Measurements from ENCODE around the gene ARHGEF28. TPM values are rescaled to one million over a fixed set of nuclear protein-coding genes. Genes with fewer than 3 reads are reported as not detected.
A peak's percentile ranks its signal among the peaks of the same experiment; 100 is the strongest.

ARHGEF28 gene
- total and polyA plus RNA-seq, 5 donors: 1.1 to 1.7 (median 1.4) TPM

DNA sequence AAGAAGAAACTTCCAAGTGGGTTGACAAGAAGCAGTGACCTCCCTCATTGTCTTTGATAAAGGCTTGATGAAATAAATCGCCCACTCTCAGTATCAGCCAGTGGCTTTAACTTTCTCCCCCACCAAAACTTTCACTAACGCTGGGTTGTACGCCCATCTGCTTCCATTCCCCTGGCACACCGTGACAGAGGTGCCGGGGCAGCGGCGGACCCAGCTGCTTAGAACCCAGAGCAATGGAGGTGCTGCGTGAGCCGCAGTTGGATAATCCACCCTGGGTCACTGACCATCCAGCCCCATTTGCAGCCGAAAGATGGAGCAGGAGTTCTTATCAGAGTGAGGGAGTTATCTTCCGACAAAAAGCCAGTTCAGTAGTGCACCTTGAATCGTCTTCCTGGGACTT, 270.7 kb downstream of the ARHGEF28 start:
- no peaks in the 10 kb centered on the region for H3K27me3 ChIP-seq (ENCODE audit: control insufficient read depth, insufficient read depth)
- H3K4me1 ChIP-seq (ENCODE audit: control insufficient read depth, insufficient read depth, low read length): no peaks in the 10 kb centered on the region
- WGBS: 93% methylated on average over 12 of the region's 12 CpGs
- DNase-seq (no peak), ATAC-seq (no peak)
- no peak overlapping the region for H3K27ac ChIP-seq (ENCODE audit: low read length)
- H3K4me3 ChIP-seq (ENCODE audit: low read length): no peak overlapping the region
- intact Hi-C loops (cut with DNase I): no loop called here
- H3K9me3 ChIP-seq (ENCODE audit: control insufficient read depth, low read length): no peaks in the 10 kb centered on the region

DNA sequence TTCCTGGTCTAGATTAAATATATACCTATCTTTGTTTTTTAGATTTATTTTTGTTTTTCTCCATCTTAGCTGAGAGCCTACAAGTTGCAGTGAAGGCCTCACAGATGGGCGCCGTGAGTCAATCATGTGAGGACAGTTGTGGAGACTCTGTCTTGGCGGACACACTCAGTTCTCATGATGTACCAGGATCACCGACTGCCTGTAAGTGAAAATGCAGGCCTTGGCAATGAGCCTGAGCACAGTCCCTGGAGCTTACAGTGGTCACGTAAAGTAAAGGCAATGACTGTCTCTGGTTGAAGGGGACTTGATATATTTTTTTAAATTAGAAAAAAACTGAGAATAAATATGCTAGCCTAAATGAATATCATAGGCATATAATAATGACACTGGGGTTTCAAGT, 271.9 kb downstream of the ARHGEF28 start:
- ATAC-seq: no peak
- H3K4me3 ChIP-seq (ENCODE audit: low read length): no peak overlapping the region
- H3K27ac ChIP-seq (ENCODE audit: low read length): no peak overlapping the region
- peak; percentile 35 to 79 (median 62) for DNase-seq
- 56% methylated on average over 5 of the region's 5 CpGs for WGBS
- no peaks in the 10 kb centered on the region for H3K9me3 ChIP-seq (ENCODE audit: control insufficient read depth, low read length)
- H3K27me3 ChIP-seq (ENCODE audit: control insufficient read depth, insufficient read depth): no peaks in the 10 kb centered on the region
- no peaks in the 10 kb centered on the region for H3K4me1 ChIP-seq (ENCODE audit: control insufficient read depth, insufficient read depth, low read length)
- intact Hi-C loops (cut with DNase I): no loop called here

DNA sequence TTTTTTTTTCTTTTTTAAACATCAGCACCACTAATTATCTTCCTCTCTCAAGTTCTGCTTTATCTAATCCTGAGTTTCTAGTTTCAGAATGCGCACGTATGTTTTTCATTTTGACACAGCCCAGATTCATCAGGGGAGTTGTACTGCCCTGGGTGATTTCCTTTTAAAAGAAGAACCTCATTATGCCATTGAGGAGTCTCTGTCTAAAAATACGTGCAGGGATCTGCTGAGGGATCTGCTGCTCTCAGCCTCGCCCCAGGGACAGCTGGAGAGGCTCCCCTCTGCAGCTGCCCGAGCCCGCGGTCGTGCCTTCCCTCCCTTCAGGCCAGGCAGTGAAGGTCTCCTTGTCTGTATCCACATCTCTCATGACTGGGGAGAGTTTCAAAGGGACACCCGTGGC, 273.1 kb downstream of the ARHGEF28 start:
- no peak for DNase-seq
- 63% methylated on average over 9 of the region's 9 CpGs for WGBS
- ATAC-seq: no peak

DNA sequence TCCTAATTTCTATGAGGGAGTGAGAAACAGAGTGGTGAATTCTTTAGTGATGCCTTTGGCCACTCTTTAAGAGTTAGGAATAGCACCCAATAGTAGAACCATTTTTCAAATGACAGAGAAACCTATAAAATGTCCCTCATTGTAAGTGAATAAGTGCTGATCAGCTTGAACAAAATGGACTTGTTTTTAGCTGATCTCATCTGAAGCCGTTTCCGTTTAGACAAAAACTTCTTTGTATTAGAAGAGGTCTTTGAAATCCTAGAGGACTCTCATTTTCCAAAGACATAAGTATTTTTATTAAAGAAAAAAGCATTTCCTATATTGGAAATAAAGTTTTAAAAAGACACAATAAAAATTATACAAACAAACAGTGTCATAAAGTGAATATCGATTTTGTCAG, 273.9 kb downstream of the ARHGEF28 start:
- Histone ChIP-seq H3K27ac (ENCODE audit: low read length) (no peak overlapping the region), H3K4me1 (ENCODE audit: control insufficient read depth, insufficient read depth, low read length) (no peaks in the 10 kb centered on the region), H3K27me3 (ENCODE audit: control insufficient read depth, insufficient read depth) (no peaks in the 10 kb centered on the region), H3K4me3 (ENCODE audit: low read length) (no peak overlapping the region), H3K9me3 (ENCODE audit: control insufficient read depth, low read length) (no peaks in the 10 kb centered on the region)
- ATAC-seq (no peak), DNase-seq (no peak)
- intact Hi-C loops (cut with DNase I): loop anchor here in 2 of 4 donors (5.0 to 10.0 kb wide), 2 partner anchors 135 to 747 kb away; no protein-coding TSS in a partner anchor
- 82% methylated on average over 3 of the region's 3 CpGs for WGBS

More for the DNA sequence above, 273.1 kb downstream of the ARHGEF28 start:
- Histone ChIP-seq H3K4me3 (ENCODE audit: low read length) (no peak overlapping the region), H3K27me3 (ENCODE audit: control insufficient read depth, insufficient read depth) (no peaks in the 10 kb centered on the region), H3K4me1 (ENCODE audit: control insufficient read depth, insufficient read depth, low read length) (no peaks in the 10 kb centered on the region), H3K27ac (ENCODE audit: low read length) (no peak overlapping the region), H3K9me3 (ENCODE audit: control insufficient read depth, low read length) (no peaks in the 10 kb centered on the region)
- intact Hi-C loops (cut with DNase I): no loop called here

DNA sequence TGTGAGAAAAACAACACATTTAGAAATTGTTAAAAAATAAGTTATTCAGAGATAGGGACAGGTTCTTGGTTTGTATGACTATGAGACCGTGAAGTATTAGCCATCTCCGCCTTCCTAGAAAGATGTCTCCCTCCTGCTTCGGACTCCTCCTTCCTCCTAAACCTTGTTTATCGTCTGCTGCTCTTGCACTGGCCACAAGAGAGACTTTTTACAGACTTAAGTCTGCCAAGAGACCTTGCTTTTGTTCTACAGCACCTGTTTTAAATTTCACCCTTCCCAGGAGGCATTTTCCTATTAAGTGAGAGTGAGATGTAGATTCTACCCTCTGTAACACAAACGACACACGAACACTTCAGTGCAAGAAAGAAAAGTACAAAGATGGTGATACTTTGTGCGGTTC, 274.6 kb downstream of the ARHGEF28 start:
- ATAC-seq: no peak
- Histone ChIP-seq H3K27ac (ENCODE audit: low read length) (peak overlapping the region; percentile 55), H3K4me3 (ENCODE audit: low read length) (no peak overlapping the region), H3K4me1 (ENCODE audit: control insufficient read depth, insufficient read depth, low read length) (no peaks in the 10 kb centered on the region), H3K9me3 (ENCODE audit: control insufficient read depth, low read length) (no peaks in the 10 kb centered on the region), H3K27me3 (ENCODE audit: control insufficient read depth, insufficient read depth) (no peaks in the 10 kb centered on the region)
- 85% methylated on average over 7 of the region's 7 CpGs for WGBS
- intact Hi-C loops (cut with DNase I): loop anchor here in 2 of 4 donors (5.0 to 10.0 kb wide), 2 partner anchors 134 to 747 kb away; no protein-coding TSS in a partner anchor
- no peak for DNase-seq

DNA sequence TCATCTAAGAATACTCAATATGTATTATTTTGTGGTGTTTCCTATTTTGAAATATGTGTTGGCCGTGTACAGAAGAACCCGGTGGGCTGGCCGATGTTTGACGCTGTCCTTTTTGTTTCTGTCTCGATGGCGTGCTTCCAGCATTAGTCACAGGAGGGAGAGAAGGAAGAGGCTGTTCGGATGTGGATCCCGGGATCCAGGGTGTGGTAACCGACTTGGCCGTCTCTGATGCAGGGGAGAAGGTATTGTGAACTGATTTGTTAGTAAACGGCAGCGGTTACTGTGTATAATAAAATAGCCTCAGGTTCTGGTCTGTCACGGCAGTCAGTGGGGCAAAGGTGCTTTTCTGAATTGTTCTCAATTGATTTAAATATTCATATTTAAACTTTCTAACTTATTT, 275.0 kb downstream of the ARHGEF28 start:
- Histone ChIP-seq H3K4me3 (ENCODE audit: low read length) (no peak overlapping the region), H3K4me1 (ENCODE audit: control insufficient read depth, insufficient read depth, low read length) (no peaks in the 10 kb centered on the region), H3K27me3 (ENCODE audit: control insufficient read depth, insufficient read depth) (no peaks in the 10 kb centered on the region), H3K9me3 (ENCODE audit: control insufficient read depth, low read length) (no peaks in the 10 kb centered on the region), H3K27ac (ENCODE audit: low read length) (peak overlapping the region; percentile 55)
- DNase-seq (no peak), ATAC-seq (peak in 1 of 2 donors; percentile 25)
- intact Hi-C loops (cut with DNase I): loop anchor here in 2 of 4 donors (5.0 to 10.0 kb wide), 2 partner anchors 134 to 746 kb away; no protein-coding TSS in a partner anchor
- WGBS: 51% methylated on average over 13 of the region's 13 CpGs

DNA sequence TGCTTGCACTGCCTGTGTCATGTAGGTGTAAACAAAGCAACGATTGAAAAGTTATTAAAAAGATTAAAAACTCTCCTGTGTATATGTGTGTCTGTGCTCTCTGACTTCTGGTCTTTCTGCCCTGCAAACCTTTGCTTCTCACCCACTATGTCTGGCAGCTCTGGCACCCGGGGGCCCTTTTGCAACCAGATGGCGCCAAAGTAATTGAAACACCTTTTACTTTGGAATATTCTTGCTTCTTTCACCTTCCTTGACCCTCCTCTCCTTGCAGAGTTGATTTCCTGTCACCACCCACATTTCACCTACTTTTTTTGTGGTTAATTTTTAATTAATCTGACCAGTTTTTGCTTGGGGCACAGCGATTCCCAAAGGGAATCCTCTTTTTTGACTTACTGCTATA, 275.5 kb downstream of the ARHGEF28 start:
- ATAC-seq: no peak
- Histone ChIP-seq H3K27me3 (ENCODE audit: control insufficient read depth, insufficient read depth) (no peaks in the 10 kb centered on the region), H3K9me3 (ENCODE audit: control insufficient read depth, low read length) (no peaks in the 10 kb centered on the region), H3K4me3 (ENCODE audit: low read length) (no peak overlapping the region), H3K4me1 (ENCODE audit: control insufficient read depth, insufficient read depth, low read length) (no peaks in the 10 kb centered on the region), H3K27ac (ENCODE audit: low read length) (no peak overlapping the region)
- 39% methylated on average over 4 of the region's 4 CpGs for WGBS
- no peak for DNase-seq
- intact Hi-C loops (cut with DNase I): loop anchor here in 2 of 4 donors (5.0 to 10.0 kb wide), 2 partner anchors 133 to 746 kb away; no protein-coding TSS in a partner anchor

DNA sequence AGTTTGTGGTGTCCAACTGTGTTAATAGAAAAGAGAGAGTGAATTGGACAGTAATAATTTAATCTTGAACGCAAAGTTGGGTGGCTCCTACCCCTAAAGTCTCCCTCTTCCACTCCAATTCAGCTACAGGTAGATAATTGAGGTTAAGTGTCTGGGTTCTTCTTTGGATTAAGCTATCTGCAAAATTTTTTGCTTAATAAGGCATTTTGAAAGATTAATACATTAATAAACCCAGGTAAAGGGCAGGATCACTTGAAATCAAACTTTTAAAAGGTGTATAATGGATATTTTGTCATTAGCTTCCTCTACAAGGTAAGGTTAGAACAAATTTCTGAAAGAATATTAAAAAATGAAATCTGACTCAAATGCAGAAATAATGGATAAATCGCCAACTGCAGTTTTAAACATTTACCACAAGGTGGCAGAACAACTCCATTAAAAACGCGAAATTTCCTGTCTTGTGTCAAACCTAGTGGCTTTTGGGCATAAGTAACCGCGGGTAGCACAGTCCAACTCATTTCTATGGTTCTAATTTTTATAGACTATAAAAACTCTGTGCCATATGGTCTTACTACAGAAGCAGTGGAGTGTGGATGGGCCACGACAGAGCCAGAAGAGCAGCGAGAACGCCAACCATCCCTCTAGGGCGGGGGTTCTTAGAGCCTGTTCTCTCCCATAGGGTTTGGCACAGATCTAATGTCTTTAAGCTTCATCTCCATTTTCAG, 276.5 kb downstream of the ARHGEF28 start:
- H3K9me3 ChIP-seq (ENCODE audit: control insufficient read depth, low read length): no peaks in the 10 kb centered on the region
- no peaks in the 10 kb centered on the region for H3K4me1 ChIP-seq (ENCODE audit: control insufficient read depth, insufficient read depth, low read length)
- intact Hi-C loops (cut with DNase I): loop anchor here in 3 of 4 donors (2.0 to 10.0 kb wide), 3 partner anchors 132 to 746 kb away; no protein-coding TSS in a partner anchor
- no peaks in the 10 kb centered on the region for H3K27me3 ChIP-seq (ENCODE audit: control insufficient read depth, insufficient read depth)
- H3K4me3 ChIP-seq (ENCODE audit: low read length): no peak overlapping the region
- H3K27ac ChIP-seq (ENCODE audit: low read length): no peak overlapping the region
- DNase-seq (no peak), ATAC-seq (peak; percentile 34 to 51)
- 22% methylated on average over 10 of the region's 10 CpGs for WGBS

DNA sequence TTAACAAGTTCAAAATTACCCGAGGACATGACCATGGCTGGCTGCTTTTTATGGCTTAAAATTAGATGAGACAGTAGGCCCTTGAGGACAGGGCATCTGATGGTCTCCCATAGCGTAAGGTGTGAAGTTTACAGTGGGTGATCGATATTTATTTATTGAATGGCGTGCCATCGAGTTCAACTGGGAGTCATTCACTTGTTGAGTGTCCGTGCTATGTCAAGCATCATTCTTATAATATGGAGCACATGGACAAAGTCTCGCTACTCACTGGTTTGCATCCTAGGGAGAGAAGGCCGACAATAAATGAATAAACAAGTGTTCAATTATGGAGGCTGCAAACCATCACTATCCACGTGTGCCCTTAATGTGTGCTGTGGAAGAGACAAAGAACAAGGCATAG, 277.2 kb downstream of the ARHGEF28 start:
- no peak overlapping the region for H3K27ac ChIP-seq (ENCODE audit: low read length)
- intact Hi-C loops (cut with DNase I): loop anchor here in 3 of 4 donors (2.0 to 10.0 kb wide), 3 partner anchors 132 to 746 kb away; no protein-coding TSS in a partner anchor
- no peaks in the 10 kb centered on the region for H3K4me1 ChIP-seq (ENCODE audit: control insufficient read depth, insufficient read depth, low read length)
- no peak for ATAC-seq
- no peak overlapping the region for H3K4me3 ChIP-seq (ENCODE audit: low read length)
- WGBS: 93% methylated on average over 9 of the region's 9 CpGs
- no peak for DNase-seq
- no peaks in the 10 kb centered on the region for H3K27me3 ChIP-seq (ENCODE audit: control insufficient read depth, insufficient read depth)
- H3K9me3 ChIP-seq (ENCODE audit: control insufficient read depth, low read length): no peaks in the 10 kb centered on the region

DNA sequence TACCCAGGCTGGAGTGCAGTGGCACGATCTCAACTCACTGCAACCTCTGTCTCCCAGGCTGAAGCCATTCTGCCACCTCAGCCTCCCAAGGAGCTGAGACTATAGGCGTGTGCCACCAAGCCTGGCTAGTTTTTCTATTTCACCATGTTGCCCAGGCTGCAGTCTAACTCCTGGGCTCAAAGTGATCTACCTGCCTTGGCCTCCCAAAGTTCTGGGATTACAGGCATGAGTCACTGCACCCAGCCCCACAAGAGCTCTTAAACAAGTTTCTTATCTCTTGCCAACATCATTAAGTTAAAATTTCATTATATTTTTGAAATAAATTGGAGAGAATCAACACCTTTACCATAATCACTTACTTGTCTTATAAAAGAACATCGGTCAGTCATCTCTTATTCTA, 280.3 kb downstream of the ARHGEF28 start:
- H3K27me3 ChIP-seq (ENCODE audit: control insufficient read depth, insufficient read depth): no peaks in the 10 kb centered on the region
- intact Hi-C loops (cut with DNase I): loop anchor here in 1 of 4 donors (10.0 kb wide), 1 partner anchor 129 kb away; no protein-coding TSS in a partner anchor

DNA sequence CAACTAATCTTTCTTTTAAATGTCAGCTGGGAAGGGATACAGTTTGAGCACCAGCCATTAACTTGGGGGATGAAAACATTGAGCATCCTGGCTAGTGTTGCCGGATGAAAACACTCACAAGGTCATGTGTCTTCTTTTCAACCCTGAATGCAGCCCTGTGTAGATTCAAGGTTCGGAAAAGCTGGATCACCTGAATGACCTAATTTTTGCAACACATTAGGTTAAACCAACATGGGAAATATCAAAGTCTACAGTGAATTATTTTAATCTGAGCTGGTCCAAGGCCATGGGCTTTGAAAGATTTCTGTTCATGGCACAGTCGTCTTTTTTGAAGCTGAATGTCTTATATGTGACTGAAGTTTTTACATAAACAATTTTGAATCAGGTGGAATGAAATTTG, 281.2 kb downstream of the ARHGEF28 start:
- DNase-seq: no peak
- intact Hi-C loops (cut with DNase I): loop anchor here in 1 of 4 donors (10.0 kb wide), 1 partner anchor 128 kb away; no protein-coding TSS in a partner anchor
- ATAC-seq: no peak
- Histone ChIP-seq H3K27me3 (ENCODE audit: control insufficient read depth, insufficient read depth) (no peaks in the 10 kb centered on the region), H3K9me3 (ENCODE audit: control insufficient read depth, low read length) (no peaks in the 10 kb centered on the region), H3K4me3 (ENCODE audit: low read length) (no peak overlapping the region), H3K27ac (ENCODE audit: low read length) (no peak overlapping the region), H3K4me1 (ENCODE audit: control insufficient read depth, insufficient read depth, low read length) (no peaks in the 10 kb centered on the region)
- 97% methylated on average over 3 of the region's 3 CpGs for WGBS

More for the DNA sequence above, 280.3 kb downstream of the ARHGEF28 start:
- DNase-seq (no peak), ATAC-seq (no peak)
- 98% methylated on average over 3 of the region's 3 CpGs for WGBS
- Histone ChIP-seq H3K4me3 (ENCODE audit: low read length) (no peak overlapping the region), H3K27ac (ENCODE audit: low read length) (no peak overlapping the region), H3K4me1 (ENCODE audit: control insufficient read depth, insufficient read depth, low read length) (no peaks in the 10 kb centered on the region), H3K9me3 (ENCODE audit: control insufficient read depth, low read length) (no peaks in the 10 kb centered on the region)

Measured in right cardiac atrium (tissue), 5 donors.